ENCODE data around the gene CKAP2. TPM values are rescaled to one million over a fixed set of nuclear protein-coding genes. Genes with fewer than 3 reads are reported as not detected.
"Not testable (repeated sequence)": the region's sequence is repeated elsewhere in the genome, so short reads cannot be mapped to it uniquely, and the experiment has no call there.

CKAP2 gene
- total RNA-seq, 4 donors from 2014 or later = 0.26 to 35.9 (median 11.2) TPM

DNA sequence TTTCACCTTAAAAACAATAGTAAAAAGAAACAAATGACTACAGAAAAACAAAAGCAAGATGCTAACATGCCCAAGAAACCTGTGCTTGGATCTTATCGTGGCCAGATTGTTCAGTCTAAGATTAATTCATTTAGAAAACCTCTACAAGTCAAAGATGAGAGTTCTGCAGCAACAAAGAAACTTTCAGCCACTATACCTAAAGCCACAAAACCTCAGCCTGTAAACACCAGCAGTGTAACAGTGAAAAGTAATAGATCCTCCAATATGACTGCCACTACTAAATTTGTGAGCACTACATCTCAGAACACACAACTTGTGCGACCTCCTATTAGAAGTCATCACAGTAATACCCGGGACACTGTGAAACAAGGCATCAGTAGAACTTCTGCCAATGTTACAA, 6.0 kb downstream of the CKAP2 start:
- Histone ChIP-seq H3K27ac (no peak overlapping the region), H3K27me3 (no peaks in the 10 kb centered on the region), H3K9me3 (no peaks in the 10 kb centered on the region), H3K4me3 (no peak overlapping the region), H3K36me3 (no peaks in the 10 kb centered on the region), H3K4me1 (no peaks in the 10 kb centered on the region)
- no peak for DNase-seq
- intact Hi-C loops (cut with DNase I; ENCODE audit: low total_unique reads) = no loop called here
- TF ChIP-seq POLR2A (IDR thresholded peaks at IDR 0.05) = no peak
- TF ChIP-seq CTCF (IDR thresholded peaks at IDR 0.05) = no peak

- intact Hi-C loops (cut with DNase I; ENCODE audit: low total_unique reads) = no loop called here
- Histone ChIP-seq H3K27ac (no peak overlapping the region), H3K4me1 (no peaks in the 10 kb centered on the region), H3K4me3 (no peak overlapping the region), H3K27me3 (no peaks in the 10 kb centered on the region), H3K9me3 (no peaks in the 10 kb centered on the region), H3K36me3 (no peaks in the 10 kb centered on the region)
- no peak for DNase-seq
- TF ChIP-seq POLR2A (IDR thresholded peaks at IDR 0.05) = no peak
- TF ChIP-seq CTCF (IDR thresholded peaks at IDR 0.05) = no peak
Measured at GRCh38 chr13:52463526-52463925, 8.2 kb downstream of the CKAP2 start.

DNA sequence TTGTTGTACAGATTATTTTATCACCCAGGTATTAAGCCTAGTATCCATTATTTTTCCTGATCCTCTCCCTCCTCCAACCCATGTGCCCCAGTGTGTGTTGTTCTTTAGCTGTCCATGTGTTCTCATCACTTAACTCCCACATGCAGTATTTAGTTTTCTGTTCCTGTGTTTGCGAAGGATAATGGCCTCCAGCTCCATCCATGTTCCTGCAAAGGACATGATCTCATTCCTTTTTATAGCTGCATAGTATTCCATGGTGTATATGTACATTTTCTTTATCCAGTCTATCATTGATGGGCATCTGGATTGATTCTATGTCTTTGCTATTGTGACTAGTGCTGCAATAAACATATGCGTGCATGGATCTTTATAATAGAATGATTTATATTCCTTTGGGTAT, 13.2 kb downstream of the CKAP2 start:
- DNase-seq; intact Hi-C loops (cut with DNase I; ENCODE audit: low total_unique reads): not testable (repeated sequence)

GRCh38 chr13:52480677-52481428, 25.6 kb downstream of the CKAP2 start:
- H3K9me3 ChIP-seq; intact Hi-C loops (cut with DNase I; ENCODE audit: low total_unique reads); H3K4me3 ChIP-seq; DNase-seq; H3K4me1 ChIP-seq; H3K27me3 ChIP-seq; H3K36me3 ChIP-seq; H3K27ac ChIP-seq: not testable (repeated sequence)

More for the DNA sequence above, 13.2 kb downstream of the CKAP2 start:
- H3K4me1 ChIP-seq, H3K9me3 ChIP-seq, H3K36me3 ChIP-seq, H3K4me3 ChIP-seq, H3K27me3 ChIP-seq, H3K27ac ChIP-seq: not testable (repeated sequence)

- intact Hi-C loops (cut with DNase I; ENCODE audit: low total_unique reads); H3K36me3 ChIP-seq; H3K4me3 ChIP-seq; H3K4me1 ChIP-seq; H3K27ac ChIP-seq; H3K9me3 ChIP-seq; DNase-seq; H3K27me3 ChIP-seq: not testable (repeated sequence)
Measured at GRCh38 chr13:52487078-52487477, 31.8 kb downstream of the CKAP2 start.

DNA sequence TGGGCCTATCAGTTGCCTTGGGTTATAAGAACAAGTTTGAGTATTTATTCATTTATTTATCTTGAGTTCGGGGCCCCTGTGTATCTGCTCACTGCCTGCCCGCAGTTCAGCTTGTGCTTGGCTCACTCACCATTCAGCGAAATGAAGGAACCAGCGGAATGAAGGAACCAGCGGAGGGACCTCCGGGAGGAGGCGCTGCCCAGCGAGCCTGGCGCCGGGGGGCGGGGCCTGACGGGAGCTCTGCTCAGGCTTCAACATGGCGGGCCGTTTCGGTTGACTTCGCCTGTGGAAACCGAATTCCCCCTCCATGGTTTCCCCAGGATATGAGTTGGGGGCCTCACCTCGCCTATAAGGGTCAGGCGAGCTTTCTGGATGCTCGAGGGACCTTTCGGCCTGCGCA, 33.5 kb downstream of the CKAP2 start:
- intact Hi-C loops (cut with DNase I; ENCODE audit: low total_unique reads); H3K9me3 ChIP-seq; H3K4me1 ChIP-seq; H3K27ac ChIP-seq; H3K4me3 ChIP-seq; DNase-seq; H3K36me3 ChIP-seq; H3K27me3 ChIP-seq: not testable (repeated sequence)

DNA sequence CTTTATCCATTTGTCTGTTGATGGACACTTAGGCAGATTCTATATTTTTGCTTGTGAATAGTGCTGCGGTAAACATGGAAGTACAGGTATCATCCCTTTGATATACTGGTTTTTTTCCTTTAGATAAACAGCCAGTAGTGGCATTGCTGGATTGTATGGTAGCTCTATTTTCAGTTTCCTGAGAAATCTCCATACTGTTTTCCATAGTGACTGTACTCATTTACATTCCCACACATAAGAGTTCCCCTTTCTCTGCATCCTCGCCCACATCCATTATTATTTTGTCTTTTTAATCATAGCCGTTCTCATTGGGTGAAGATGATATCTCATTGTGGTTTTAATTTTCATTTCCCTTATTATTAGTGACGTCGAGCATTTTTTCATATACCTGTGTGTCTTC, 35.7 kb downstream of the CKAP2 start:
- H3K4me3 ChIP-seq; H3K27me3 ChIP-seq; H3K27ac ChIP-seq; intact Hi-C loops (cut with DNase I; ENCODE audit: low total_unique reads); H3K36me3 ChIP-seq; H3K4me1 ChIP-seq; H3K9me3 ChIP-seq; DNase-seq: not testable (repeated sequence)

DNA sequence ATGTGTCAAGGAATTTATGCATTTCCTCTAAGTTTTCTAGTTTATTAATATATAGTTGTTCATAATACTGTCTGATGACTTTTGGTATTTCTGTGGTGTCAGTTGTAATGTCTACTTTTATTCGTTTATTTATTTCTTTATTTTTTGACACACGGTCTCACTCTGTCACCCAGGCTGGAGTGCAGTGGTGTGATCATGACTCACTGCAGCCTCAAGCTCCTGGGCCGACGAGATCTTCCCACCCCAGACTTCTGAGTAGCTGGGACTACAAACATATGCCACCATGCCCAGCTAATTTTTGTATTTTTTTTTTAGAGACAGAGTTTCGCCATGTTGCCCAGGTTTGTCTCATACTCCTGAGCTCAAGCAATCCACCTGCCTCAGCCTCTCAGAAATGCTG, 39.0 kb downstream of the CKAP2 start:
- H3K27me3 ChIP-seq; H3K4me1 ChIP-seq; H3K36me3 ChIP-seq; H3K9me3 ChIP-seq; H3K27ac ChIP-seq; DNase-seq; H3K4me3 ChIP-seq; intact Hi-C loops (cut with DNase I; ENCODE audit: low total_unique reads): not testable (repeated sequence)

DNA sequence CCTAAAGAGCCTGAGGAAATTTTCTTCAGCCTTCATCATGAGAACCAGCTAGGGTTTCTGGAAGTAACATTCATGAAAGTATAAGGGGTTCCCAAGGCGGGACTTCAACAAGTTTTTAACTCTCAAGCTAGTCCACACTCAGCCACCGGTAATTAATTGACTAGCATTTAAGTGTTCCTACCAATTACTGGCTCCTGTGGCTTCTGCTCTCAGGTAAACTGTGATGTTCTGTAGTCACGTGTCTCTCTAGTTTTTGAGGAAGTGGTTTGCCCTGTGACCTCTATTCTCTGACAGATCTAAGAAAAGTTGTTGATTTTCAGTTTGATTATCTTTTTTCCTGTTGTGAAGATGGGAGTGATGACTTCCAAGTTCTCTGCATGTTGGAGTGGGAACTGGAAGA, 42.7 kb downstream of the CKAP2 start:
- H3K27me3 ChIP-seq; H3K4me1 ChIP-seq; H3K27ac ChIP-seq; H3K9me3 ChIP-seq; DNase-seq; H3K4me3 ChIP-seq; H3K36me3 ChIP-seq; intact Hi-C loops (cut with DNase I; ENCODE audit: low total_unique reads): not testable (repeated sequence)

DNA sequence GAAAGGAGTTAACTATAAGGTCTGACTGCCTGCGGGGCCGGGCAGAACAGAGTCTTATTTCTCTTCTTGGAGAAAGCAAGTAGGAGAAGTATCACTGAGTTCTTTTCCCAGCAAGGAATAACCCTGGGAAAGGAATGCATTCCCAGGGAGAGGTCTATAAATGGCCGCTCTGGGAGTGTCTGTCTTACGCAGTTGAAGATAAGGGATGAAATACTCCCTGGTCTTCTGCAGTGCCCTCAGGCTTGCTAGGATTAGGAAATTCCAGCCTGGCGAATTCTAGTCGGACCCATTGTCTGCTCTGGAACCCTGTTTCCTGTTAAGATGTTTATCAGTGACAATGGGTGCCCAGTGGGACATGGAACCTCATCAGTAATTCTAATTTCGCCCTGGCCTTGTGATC, 47.0 kb downstream of the CKAP2 start:
- H3K27me3 ChIP-seq; DNase-seq; H3K27ac ChIP-seq; intact Hi-C loops (cut with DNase I; ENCODE audit: low total_unique reads); H3K36me3 ChIP-seq; H3K4me1 ChIP-seq; H3K9me3 ChIP-seq; H3K4me3 ChIP-seq: not testable (repeated sequence)

GRCh38 chr13:52505843-52506242, 50.6 kb downstream of the CKAP2 start:
- H3K36me3 ChIP-seq; H3K4me1 ChIP-seq; intact Hi-C loops (cut with DNase I; ENCODE audit: low total_unique reads); DNase-seq; H3K27me3 ChIP-seq; H3K9me3 ChIP-seq; H3K27ac ChIP-seq; H3K4me3 ChIP-seq: not testable (repeated sequence)

- H3K27me3 ChIP-seq; H3K27ac ChIP-seq; DNase-seq; H3K36me3 ChIP-seq; H3K9me3 ChIP-seq; H3K4me1 ChIP-seq; H3K4me3 ChIP-seq; intact Hi-C loops (cut with DNase I; ENCODE audit: low total_unique reads): not testable (repeated sequence)
Measured at GRCh38 chr13:52509532-52509931, 54.3 kb downstream of the CKAP2 start.
